Astrocyte of the cerebellum (primary cell): Measurements from ENCODE around the gene SPANXN4.

ENCODE experiments used
- DNase-seq: peaks from one replicate; pipeline ENCODE4 v3.0.0-alpha.2; 2011; ENCODE audit warnings: low read depth
- H3K4me3 ChIP-seq: 2 replicates; pipeline ENCODE4 v1.5.1; 2011; ENCODE audit warnings: mild to moderate bottlenecking, low read depth, low read length, moderate library complexity
- in situ Hi-C: cut with HindIII; loops from 2 replicates; pipeline ENCODE4 v1.10.0; 2017; ENCODE audit warnings: low sequenced_read_pairs
- TF ChIP-seq, protein P1 (sequence below): IDR thresholded peaks from 2 replicates; pipeline ENCODE4 v1.5.1; 2012; ENCODE audit warnings: low read length, low read depth, moderate library complexity, mild to moderate bottlenecking; ENCODE audit errors: missing control alignments

The SPANXN4 gene, protein sequence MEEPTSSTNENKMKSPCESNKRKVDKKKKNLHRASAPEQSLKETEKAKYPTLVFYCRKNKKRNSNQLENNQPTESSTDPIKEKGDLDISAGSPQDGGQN

DNA sequence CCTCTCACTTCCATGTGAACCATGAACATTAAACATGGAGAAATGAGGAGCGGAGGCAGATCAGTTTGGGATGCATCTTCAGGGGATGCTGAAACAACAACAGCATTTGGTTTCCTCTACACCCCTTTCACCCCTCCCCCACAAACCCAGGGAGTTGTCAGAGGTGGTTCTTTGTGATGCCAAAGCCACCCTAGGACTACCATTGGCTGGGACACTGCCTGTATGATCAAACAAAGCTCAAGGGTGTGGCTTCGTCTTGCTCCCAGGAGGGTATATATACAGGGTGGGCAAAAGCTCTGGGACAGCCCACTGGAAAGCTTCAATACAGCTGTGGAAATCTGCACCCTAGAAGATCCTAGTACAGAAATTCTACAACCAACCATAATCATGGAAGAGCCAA, at the start of gene SPANXN4:
TSS of gene SPANXN4 (plus strand) at position 301 of the 400 bp plus-strand sequence. CDS start at position 388, 87 bp downstream.
- DNase-seq: no peak
- TF ChIP-seq, protein P1, sequence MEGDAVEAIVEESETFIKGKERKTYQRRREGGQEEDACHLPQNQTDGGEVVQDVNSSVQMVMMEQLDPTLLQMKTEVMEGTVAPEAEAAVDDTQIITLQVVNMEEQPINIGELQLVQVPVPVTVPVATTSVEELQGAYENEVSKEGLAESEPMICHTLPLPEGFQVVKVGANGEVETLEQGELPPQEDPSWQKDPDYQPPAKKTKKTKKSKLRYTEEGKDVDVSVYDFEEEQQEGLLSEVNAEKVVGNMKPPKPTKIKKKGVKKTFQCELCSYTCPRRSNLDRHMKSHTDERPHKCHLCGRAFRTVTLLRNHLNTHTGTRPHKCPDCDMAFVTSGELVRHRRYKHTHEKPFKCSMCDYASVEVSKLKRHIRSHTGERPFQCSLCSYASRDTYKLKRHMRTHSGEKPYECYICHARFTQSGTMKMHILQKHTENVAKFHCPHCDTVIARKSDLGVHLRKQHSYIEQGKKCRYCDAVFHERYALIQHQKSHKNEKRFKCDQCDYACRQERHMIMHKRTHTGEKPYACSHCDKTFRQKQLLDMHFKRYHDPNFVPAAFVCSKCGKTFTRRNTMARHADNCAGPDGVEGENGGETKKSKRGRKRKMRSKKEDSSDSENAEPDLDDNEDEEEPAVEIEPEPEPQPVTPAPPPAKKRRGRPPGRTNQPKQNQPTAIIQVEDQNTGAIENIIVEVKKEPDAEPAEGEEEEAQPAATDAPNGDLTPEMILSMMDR: no peak
- H3K4me3 ChIP-seq: no peak within 1 kb of the TSS
- in situ Hi-C loops: no loop called here

DNA sequence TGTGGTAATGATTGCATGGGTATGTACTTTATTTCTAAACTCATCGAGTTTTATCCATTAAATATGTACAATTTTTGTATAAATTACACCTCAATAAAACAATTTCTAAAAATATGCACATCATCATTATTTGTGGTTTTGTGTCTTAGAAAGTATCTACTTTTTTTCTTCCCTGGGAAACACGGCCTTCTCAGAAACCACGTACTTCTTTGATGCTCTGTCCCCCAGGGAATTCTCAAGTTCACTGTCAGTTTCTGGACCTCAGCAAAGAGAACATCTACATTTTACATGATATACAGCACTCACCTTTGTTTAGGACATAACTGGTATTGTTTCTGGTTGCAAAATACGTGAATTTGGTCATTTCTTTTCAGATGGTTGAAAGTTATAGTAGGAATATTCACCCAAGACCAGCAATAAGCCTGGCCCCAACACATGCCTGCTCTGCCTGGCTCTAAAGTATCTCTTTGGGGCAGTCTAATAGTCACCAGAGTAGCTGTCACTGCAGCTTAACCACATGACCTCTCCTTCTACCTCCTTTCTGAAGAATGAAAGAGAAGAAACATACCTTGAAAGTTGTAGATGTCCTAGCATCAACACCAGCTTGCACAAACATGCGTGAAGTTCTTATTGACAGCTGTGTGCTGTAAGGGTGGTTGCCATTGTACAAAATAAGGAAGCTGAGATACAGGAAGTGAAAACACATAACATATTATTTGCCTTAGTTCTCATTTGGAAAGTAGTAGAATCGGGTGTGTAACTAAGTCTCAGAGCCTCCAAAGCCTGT, 48.4 kb upstream of the SPANXN4 start:
- H3K4me3 ChIP-seq: no peak overlapping the region
- TF ChIP-seq, protein P1: no peak
- in situ Hi-C loops: no loop called here
- no peak for DNase-seq

DNA sequence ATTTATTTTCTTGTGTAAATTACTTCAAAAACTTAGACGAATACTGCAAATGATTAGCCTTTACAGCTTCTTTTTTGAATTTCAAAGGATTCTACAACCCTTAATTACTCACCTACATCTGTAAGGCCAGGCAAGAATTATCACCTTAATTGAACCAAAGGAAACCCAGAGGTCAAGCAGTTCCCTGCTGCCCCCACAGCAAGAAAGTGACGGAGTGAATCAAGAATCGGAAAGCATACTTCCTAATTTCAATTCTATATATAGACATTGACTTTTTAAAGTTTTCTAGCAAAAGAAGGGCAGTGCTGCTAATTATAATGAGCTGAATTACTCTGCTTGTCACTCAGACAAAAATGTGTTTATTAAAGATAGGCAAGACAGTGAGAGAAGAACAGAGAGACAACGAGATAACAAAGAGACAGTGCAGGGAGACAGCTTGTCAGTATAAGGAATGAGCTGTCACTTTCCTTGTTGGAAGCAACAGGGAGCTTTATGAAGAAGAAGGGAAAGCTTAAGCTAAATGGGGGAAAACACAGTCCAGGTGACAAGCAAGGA, 47.5 kb upstream of the SPANXN4 start:
- no peak for DNase-seq
- no peak overlapping the region for H3K4me3 ChIP-seq
- in situ Hi-C loops: no loop called here
- TF ChIP-seq, protein P1: no peak

DNA sequence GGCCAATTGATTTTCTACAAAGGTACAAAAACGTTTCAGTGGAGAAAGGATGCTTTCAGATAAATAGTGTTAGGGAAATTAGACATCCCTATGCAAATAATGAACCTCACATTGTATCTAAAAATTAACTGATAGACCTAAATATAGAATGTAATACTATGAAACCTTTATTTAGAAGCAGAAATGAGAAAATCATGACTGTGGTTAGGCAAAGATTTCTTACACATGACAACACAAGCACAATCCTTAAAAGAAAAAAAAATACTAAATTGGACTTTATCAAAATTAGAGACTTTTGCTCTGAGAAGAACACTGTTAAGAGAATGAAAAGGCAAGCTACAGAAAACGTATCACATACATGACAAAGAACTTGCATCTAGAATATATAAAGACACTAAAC, 43.0 kb upstream of the SPANXN4 start:
- no peak for DNase-seq
- in situ Hi-C loops: no loop called here
- H3K4me3 ChIP-seq: no peak overlapping the region
- TF ChIP-seq, protein P1: no peak

DNA sequence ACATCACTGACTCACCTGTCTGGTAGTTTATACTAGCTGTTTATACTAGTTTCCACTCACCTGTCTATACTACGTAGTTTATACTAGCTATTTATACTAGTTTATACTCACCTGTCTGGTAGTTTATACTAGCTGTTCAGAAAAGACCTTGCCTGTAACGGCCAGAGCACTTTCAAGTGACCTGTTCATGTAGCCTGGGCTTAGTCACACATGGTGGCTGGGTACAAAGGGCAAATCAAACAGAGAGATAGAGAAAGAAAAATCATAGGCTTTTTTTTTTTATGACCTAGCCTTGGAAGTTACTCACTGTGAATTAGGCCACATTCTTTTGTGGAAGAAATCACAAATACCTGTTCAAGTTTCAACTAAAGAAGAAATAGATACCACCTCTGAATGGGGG, 30.7 kb upstream of the SPANXN4 start:
- no peak overlapping the region for H3K4me3 ChIP-seq
- no peak for DNase-seq
- TF ChIP-seq, protein P1: no peak
- in situ Hi-C loops: no loop called here

DNA sequence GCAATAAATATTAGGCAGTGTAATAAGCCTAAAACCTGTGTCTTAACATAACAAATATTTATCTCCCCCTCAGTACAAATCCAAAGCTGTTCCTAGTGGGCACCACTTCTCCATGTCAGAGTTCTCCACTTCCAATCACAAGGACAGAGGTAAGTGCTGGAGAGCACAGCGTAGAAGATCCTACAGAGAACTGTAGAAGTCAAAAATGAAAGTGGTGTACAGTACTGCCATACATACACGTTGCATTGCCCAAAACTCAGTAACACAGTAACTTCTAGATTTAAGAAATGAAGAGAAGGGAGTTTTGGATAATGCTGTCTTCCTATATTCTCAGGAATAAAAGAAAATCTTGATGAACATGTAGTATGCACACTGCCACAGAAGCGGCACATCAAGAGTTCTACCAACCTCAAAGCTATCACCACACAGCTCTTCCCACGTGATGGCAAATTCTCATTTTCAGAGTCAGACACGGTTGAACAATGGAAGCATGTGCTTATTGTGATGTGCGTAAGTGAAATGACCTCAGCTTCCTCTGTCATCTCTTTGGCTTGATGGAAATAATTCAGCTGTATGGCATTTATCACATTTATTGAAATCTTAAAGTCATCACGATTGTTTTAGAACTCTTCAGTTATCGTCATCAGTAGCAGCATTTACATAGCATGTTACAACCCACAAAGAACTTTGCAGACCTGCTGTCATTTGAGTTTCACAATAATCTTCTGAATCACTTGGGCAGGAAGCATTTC, 27.1 kb upstream of the SPANXN4 start:
- in situ Hi-C loops: no loop called here
- H3K4me3 ChIP-seq: no peak overlapping the region
- TF ChIP-seq, protein P1: no peak
- no peak for DNase-seq
